Gastrocnemius medialis (tissue), 4 donors: ENCODE results near the gene TFR2. TPM values are rescaled to one million over a fixed set of nuclear protein-coding genes. Genes with fewer than 3 reads are reported as not detected.

ENCODE experiments used
- ATAC-seq, 2 donors: fragments of 150-250 bp; one replicate each; pipeline ENCODE4 v1.9.1; 2016
- DNase-seq, 2 donors: peaks; one replicate each; pipeline ENCODE4 v3.0.0-alpha.2; 2019
- H3K27ac ChIP-seq, 4 donors: fragments of 200-600 bp; sonication (generic); 1 replicate in 1 of 4; 2 replicates in 3 of 4; pipeline ENCODE4 v1.5.1; 2016 to 2018; ENCODE audit warnings: mild to moderate bottlenecking in 2 of 4, moderate library complexity in 1 of 4
- H3K27me3 ChIP-seq, 3 donors: fragments of 200-600 bp; sonication (generic) in 2 of 3; 1 replicate in 1 of 3; 2 replicates in 2 of 3; pipeline versions ENCODE4 v1.5.1 to v1.6.0; 2016 to 2019; ENCODE audit warnings: mild to moderate bottlenecking in 1 of 3, moderate library complexity in 1 of 3
- H3K36me3 ChIP-seq, 2 donors: fragments of 200-600 bp; sonication (generic) in 1 of 2; one replicate each; pipeline ENCODE4 v1.5.1; 2017 to 2018
- H3K4me1 ChIP-seq, 2 donors: fragments of 200-600 bp; sonication (generic) in 1 of 2; one replicate each; pipeline ENCODE4 v1.5.1; 2016 to 2017; ENCODE audit warnings: mild to moderate bottlenecking in 2 of 2
- H3K4me3 ChIP-seq, 4 donors: fragments of 200-600 bp; sonication (generic) in 3 of 4; 1 replicate in 1 of 4; 2 replicates in 3 of 4; pipeline ENCODE4 v1.5.1; 2016 to 2019; ENCODE audit warnings: mild to moderate bottlenecking in 2 of 4
- H3K9me3 ChIP-seq, 3 donors: fragments of 200-600 bp; sonication (generic) in 2 of 3; 1 replicate in 1 of 3; 2 replicates in 2 of 3; pipeline ENCODE4 v1.5.1; 2016 to 2019
- POLR2A ChIP-seq, 2 donors: fragments of 450-650 bp; IDR thresholded peaks; one replicate each; pipeline ENCODE4 v1.6.1; 2017; ENCODE audit warnings: antibody characterized with exemption in 2 of 2, mild to moderate bottlenecking in 2 of 2, moderate library complexity in 2 of 2
- in situ Hi-C, 4 donors: fragments of 200-750 bp; cut with MboI; loops; one replicate each; pipeline versions ENCODE4 v1.15.0 to v1.8.0; 2017; ENCODE audit warnings: low sequenced_read_pairs in 4 of 4
- intact Hi-C: fragments of 100-400 bp; cut with DNase I; formaldehyde crosslinking; loops from one replicate; pipeline ENCODE4 v1.15.1; 2023; ENCODE audit warnings: low total_unique reads
- total RNA-seq, 4 donors: library from RNA; depleted of rRNA; stranded (reverse); fragments of >200 nt; gene quantifications; one replicate each; pipeline versions ENCODE4 v1.1.0 to v1.2.3, GENCODE V29; 2016
- TF ChIP-seq, protein P1 (sequence below), 5 experiments: fragments of 450-650 bp in 3 of 5; fragments of 200-600 bp in 2 of 5; sonication (generic) in 2 of 5; IDR thresholded peaks in 4 of 5; conservative IDR thresholded peaks in 1 of 5; 1 replicate in 4 of 5; 2 replicates in 1 of 5; pipeline ENCODE4 v1.5.1; 2016 to 2019; ENCODE audit warnings: antibody characterized with exemption in 5 of 5, mild to moderate bottlenecking in 3 of 5, moderate library complexity in 3 of 5

Gene TFR2
- total RNA-seq, 4 donors from 2014 or later, result 1.0 to 1.3 TPM; not detected in 2

DNA sequence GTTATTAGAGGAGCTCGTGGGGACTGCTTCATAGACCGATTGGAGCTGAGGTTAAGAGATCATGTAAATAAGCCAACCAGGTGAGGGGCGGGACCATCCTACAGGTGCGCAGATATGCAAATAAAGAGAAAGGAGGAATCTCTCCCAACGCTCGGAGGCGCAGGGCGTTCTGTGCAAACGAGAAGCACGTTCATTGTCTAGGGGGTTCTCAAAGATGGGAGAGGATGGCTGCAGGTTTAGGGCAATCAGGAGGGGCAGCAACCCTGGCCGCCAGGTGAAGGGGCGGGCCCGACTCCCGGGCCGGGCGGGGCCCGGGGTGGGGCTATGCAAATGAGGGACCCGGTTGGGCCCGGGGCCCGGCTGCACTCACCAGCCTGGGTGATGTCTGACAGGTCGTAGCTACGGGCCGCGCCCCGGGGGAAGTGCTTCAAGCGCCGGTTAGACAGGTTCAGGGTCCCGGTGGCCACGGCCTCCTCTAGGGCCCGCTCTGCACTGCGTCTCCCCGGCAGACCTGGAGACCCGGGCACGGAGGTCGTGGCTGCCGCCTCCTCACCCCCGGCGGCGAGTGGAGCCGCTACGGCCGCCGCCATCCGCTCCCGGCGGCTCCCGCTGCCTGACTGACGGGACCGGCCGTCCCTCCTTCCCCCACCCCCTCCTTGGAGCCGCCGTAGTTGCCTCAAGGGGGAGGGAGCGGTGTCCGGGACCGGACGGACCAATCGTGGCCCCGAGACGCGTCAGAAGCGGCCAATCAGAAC lies 55.7 kb downstream of the TFR2 start, which contains the start of gene LRCH4:
Gene LRCH4, minus strand, starts transcription at position 619 of the 755 bp plus-strand sequence. Its CDS starts 29 bp downstream, at position 590.
- in situ Hi-C loops (loop anchor here in 1 of 4 donors (10.0 to 25.0 kb wide), 2 partner anchors 109 to 277 kb away; partner anchors contain the start of genes GIGYF1, SLC12A9 and TRIP6), intact Hi-C loops (loop anchor here (1.0 to 2.0 kb wide), 4 partner anchors 19 to 88 kb away; partner anchors contain the start of genes GNB2 and MOSPD3)
- Histone ChIP-seq H3K4me1 (peaks cover 11 to 30% of the 10 kb centered on the region in 2 donors), H3K27me3 (no peaks in the 10 kb centered on the region), H3K4me3 (peak within 1 kb of the TSS; percentile 89 to 98 (median 96)), H3K9me3 (no peaks in the 10 kb centered on the region), H3K27ac (peak within 1 kb of the TSS; percentile 92 to 97 (median 96)), H3K36me3 (peaks cover 0 to 17% of the 10 kb centered on the region in 2 donors)
- ATAC-seq (peak; percentile 29 to 31), DNase-seq (peak in 1 of 2 donors; percentile 62)
- TF ChIP-seq POLR2A (IDR thresholded peaks at IDR 0.05), result peak; percentile 100
- TF ChIP-seq, protein P1, sequence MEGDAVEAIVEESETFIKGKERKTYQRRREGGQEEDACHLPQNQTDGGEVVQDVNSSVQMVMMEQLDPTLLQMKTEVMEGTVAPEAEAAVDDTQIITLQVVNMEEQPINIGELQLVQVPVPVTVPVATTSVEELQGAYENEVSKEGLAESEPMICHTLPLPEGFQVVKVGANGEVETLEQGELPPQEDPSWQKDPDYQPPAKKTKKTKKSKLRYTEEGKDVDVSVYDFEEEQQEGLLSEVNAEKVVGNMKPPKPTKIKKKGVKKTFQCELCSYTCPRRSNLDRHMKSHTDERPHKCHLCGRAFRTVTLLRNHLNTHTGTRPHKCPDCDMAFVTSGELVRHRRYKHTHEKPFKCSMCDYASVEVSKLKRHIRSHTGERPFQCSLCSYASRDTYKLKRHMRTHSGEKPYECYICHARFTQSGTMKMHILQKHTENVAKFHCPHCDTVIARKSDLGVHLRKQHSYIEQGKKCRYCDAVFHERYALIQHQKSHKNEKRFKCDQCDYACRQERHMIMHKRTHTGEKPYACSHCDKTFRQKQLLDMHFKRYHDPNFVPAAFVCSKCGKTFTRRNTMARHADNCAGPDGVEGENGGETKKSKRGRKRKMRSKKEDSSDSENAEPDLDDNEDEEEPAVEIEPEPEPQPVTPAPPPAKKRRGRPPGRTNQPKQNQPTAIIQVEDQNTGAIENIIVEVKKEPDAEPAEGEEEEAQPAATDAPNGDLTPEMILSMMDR (IDR thresholded peaks at IDR 0.05 in 4 of 5, conservative IDR thresholded peaks at IDR 0.05 in 1 of 5), result peak in 2 of 5 experiments; percentile 2 to 37

DNA sequence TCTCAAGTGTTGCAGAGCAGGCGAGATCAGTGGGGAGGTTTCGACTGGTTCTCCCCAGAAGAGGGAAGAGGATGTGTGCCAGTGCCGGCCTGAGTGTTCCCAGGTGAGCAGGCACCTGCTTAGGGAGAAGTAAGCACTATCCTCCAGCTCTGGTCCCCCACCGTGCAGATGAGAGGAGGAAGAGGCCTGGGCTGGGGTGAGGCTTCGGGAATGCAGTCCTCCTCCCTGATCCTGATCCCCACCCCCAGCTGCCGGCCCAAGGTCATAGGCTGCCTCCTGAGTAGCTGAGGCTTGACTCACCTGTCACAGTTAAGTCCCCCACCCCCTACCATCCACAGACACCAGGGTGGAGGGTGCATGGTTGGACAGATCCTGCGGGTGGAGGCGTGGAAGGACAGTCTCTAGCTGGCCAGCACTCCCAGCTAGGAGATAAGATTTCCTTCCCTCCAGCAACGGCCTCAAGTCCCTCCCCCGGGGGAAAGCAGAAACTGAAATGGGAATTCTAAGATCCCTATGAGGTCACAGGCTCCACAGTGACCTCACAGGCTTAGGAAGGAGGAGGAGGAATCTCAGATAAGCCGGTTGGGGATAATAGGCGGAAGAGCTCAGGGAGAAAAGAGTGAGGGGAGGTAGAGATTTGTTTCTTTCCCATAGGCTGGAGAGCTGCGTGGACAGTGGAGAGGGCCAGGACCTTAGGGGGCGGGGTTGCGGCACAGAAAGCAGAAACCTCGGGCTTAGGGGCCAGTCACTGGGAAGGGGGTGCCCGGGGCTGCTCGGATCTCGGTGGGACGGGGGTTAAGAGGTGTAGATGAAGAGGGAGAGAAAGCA lies 56.5 kb downstream of the TFR2 start:
- TF ChIP-seq POLR2A (IDR thresholded peaks at IDR 0.05), result no peak
- TF ChIP-seq, protein P1 (IDR thresholded peaks at IDR 0.05 in 4 of 5, conservative IDR thresholded peaks at IDR 0.05 in 1 of 5), result no peak
- in situ Hi-C loops, result loop anchor here in 1 of 4 donors (10.0 to 25.0 kb wide), 2 partner anchors 110 to 277 kb away; partner anchors contain the start of genes GIGYF1, SLC12A9 and TRIP6
- no peak for DNase-seq
- H3K4me3 ChIP-seq, result peak overlapping the region; percentile 89 to 98 (median 96)
- H3K4me1 ChIP-seq, result peaks cover 11 to 30% of the 10 kb centered on the region in 2 donors
- H3K36me3 ChIP-seq, result peaks cover 0 to 23% of the 10 kb centered on the region in 2 donors
- no peaks in the 10 kb centered on the region for H3K9me3 ChIP-seq
- ATAC-seq, result no peak
- intact Hi-C loops, result no loop called here
- H3K27me3 ChIP-seq, result no peaks in the 10 kb centered on the region
- peak overlapping the region; percentile 92 to 97 (median 96) for H3K27ac ChIP-seq

DNA sequence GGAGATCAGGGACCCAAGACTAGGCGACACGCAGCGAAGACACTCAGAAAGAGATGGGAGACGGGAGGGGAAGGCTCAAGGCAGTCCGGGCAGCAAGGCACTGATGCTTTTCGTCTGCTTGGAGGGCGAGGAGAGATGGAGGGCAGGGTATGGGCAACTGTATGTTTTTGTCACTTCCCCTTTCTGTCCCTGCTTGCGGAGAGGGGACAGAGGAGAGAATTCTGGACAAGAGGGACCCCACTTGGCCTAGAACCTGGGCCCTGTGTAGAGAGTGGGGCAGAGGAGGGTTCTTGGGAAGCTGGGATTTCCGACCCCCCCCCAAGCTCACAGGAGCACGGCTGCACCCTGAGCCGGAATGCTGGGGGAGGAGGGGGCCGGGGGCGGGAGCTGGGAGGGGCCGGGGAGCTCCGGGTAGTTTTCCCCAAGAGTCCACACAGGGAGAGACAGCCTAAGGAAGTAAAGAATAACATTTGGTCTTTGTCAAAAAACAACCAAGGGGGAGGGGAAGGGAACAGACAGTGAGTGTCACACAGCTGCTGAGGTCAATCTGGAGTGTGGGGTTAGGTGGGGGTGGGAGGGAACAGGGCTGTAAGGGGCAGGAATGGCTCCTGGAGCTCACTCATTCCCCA lies 57.2 kb downstream of the TFR2 start:
- intact Hi-C loops (no loop called here), in situ Hi-C loops (loop anchor here in 1 of 4 donors (10.0 to 25.0 kb wide), 2 partner anchors 111 to 278 kb away; partner anchors contain the start of genes GIGYF1, SLC12A9 and TRIP6)
- TF ChIP-seq, protein P1 (IDR thresholded peaks at IDR 0.05 in 4 of 5, conservative IDR thresholded peaks at IDR 0.05 in 1 of 5), result no peak
- no peak for TF ChIP-seq POLR2A (IDR thresholded peaks at IDR 0.05)
- DNase-seq (no peak), ATAC-seq (no peak)
- Histone ChIP-seq H3K27ac (peak overlapping the region; percentile 92 to 97 (median 96)), H3K4me1 (peaks cover 11 to 30% of the 10 kb centered on the region in 2 donors), H3K36me3 (peaks cover 0 to 30% of the 10 kb centered on the region in 2 donors), H3K27me3 (no peaks in the 10 kb centered on the region), H3K4me3 (peak overlapping the region; percentile 89 to 98 (median 96)), H3K9me3 (no peaks in the 10 kb centered on the region)
